Lower leg skin (tissue), 4 donors: Measurements from ENCODE around the gene IKBKE. TPM values are rescaled to one million over a fixed set of nuclear protein-coding genes. Genes with fewer than 3 reads are reported as not detected.
"Not testable (repeated sequence)": the region's sequence is repeated elsewhere in the genome, so short reads cannot be mapped to it uniquely, and the experiment has no call there.

Experiments
- DNase-seq, 2 donors: peaks; one replicate each; pipeline ENCODE4 v3.0.0-alpha.2; 2019; ENCODE audit warnings: low spot score in 2 of 2
- H3K4me3 ChIP-seq: fragments of 200-600 bp; sonication (generic); 2 replicates; pipeline ENCODE4 v1.5.1; 2017; ENCODE audit warnings: mild to moderate bottlenecking, low read depth; ENCODE audit not compliant: poor library complexity, severe bottlenecking
- CTCF ChIP-seq, 3 donors: fragments of 450-650 bp; IDR thresholded peaks; one replicate each; pipeline ENCODE4 v1.5.1; 2016; ENCODE audit warnings: antibody characterized with exemption in 3 of 3, mild to moderate bottlenecking in 3 of 3, moderate library complexity in 2 of 3
- POLR2A ChIP-seq, 2 donors: fragments of 450-650 bp; IDR thresholded peaks; one replicate each; pipeline ENCODE4 v1.6.1; 2016 to 2017; ENCODE audit warnings: antibody characterized with exemption in 2 of 2, mild to moderate bottlenecking in 1 of 2, moderate library complexity in 1 of 2
- WGBS, 2 donors: methylation state at CpG; one replicate each; pipeline ENCODE4 v1.1.5; 2018; 5-methylcytosine and 5-hydroxymethylcytosine counted together
- intact Hi-C: fragments of 100-400 bp; cut with DNase I; formaldehyde crosslinking; loops from one replicate; pipeline ENCODE4 v1.15.0; 2023; ENCODE audit warnings: low total_unique reads
- total RNA-seq, 4 donors: library from RNA; depleted of rRNA; stranded (reverse); fragments of >200 nt; gene quantifications; one replicate each; pipeline ENCODE4 v1.1.0, GENCODE V29; 2016

Gene IKBKE
- total RNA-seq, 4 donors from 2014 or later: 6.1 to 21.4 (median 12.2) TPM

GRCh38 chr1:206482611-206483010, 12.3 kb downstream of the IKBKE start:
- peak in 1 of 2 donors; percentile 68 for DNase-seq
- TF ChIP-seq POLR2A (IDR thresholded peaks at IDR 0.05): no peak
- WGBS, 2 donors: 45 to 52% methylated on average over 2 of the region's 2 CpGs
- intact Hi-C loops: loop anchor here (10.0 kb wide), 1 partner anchor 432 kb away; no protein-coding TSS in a partner anchor
- no peak overlapping the region for H3K4me3 ChIP-seq

GRCh38 chr1:206483864-206484263, 13.6 kb downstream of the IKBKE start:
- WGBS, 2 donors: 91 to 96% methylated on average over 1 of the region's 1 CpG
- DNase-seq, H3K4me3 ChIP-seq: not testable (repeated sequence)
- intact Hi-C loops: loop anchor here (10.0 kb wide), 1 partner anchor 431 kb away; no protein-coding TSS in a partner anchor

- H3K4me3 ChIP-seq: no peak overlapping the region
- TF ChIP-seq POLR2A (IDR thresholded peaks at IDR 0.05) (no peak), CTCF (IDR thresholded peaks at IDR 0.05) (no peak)
- DNase-seq: no peak
- intact Hi-C loops: loop anchor here (5.0 to 10.0 kb wide), 2 partner anchors 177 to 430 kb away; no protein-coding TSS in a partner anchor
- WGBS, 2 donors: 95 to 96% methylated on average over 7 to 10 of the region's 10 CpGs
Observed at GRCh38 chr1:206484901-206485300, 14.6 kb downstream of the IKBKE start.

- TF ChIP-seq CTCF (IDR thresholded peaks at IDR 0.05): no peak
- intact Hi-C loops: loop anchor here (5.0 to 10.0 kb wide), 2 partner anchors 175 to 428 kb away; no protein-coding TSS in a partner anchor
- no peak for DNase-seq
- 78 to 79% methylated on average over 15 of the region's 15 CpGs for WGBS, 2 donors
- H3K4me3 ChIP-seq: no peak overlapping the region
Observed at GRCh38 chr1:206486995-206487788, 16.9 kb downstream of the IKBKE start.

GRCh38 chr1:206487970-206488369, 17.7 kb downstream of the IKBKE start:
- 86 to 95% methylated on average over 7 of the region's 7 CpGs for WGBS, 2 donors
- H3K4me3 ChIP-seq: no peak overlapping the region
- DNase-seq: no peak
- TF ChIP-seq POLR2A (IDR thresholded peaks at IDR 0.05): no peak
- TF ChIP-seq CTCF (IDR thresholded peaks at IDR 0.05): no peak
- intact Hi-C loops: loop anchor here (5.0 to 10.0 kb wide), 2 partner anchors 174 to 427 kb away; no protein-coding TSS in a partner anchor

- no peak overlapping the region for H3K4me3 ChIP-seq
- 87 to 94% methylated on average over 3 of the region's 3 CpGs for WGBS, 2 donors
- no peak for DNase-seq
- intact Hi-C loops: loop anchor here (5.0 to 10.0 kb wide), 2 partner anchors 174 to 426 kb away; no protein-coding TSS in a partner anchor
- TF ChIP-seq CTCF (IDR thresholded peaks at IDR 0.05) (no peak), POLR2A (IDR thresholded peaks at IDR 0.05) (no peak)
Observed at GRCh38 chr1:206488466-206488865, 18.2 kb downstream of the IKBKE start.
